GM19438 (cell line): ENCODE results near the gene NDUFB4.
"Not testable (repeated sequence)": the region's sequence is repeated elsewhere in the genome, so short reads cannot be mapped to it uniquely, and the experiment has no call there.

Experiments
- ATAC-seq: cut with Tn5 transposase; IDR thresholded peaks from one replicate; pipeline ENCODE4 v1.9.1; 2021; ENCODE audit warnings: low read depth; ENCODE audit not compliant: unreplicated experiment

Gene NDUFB4

DNA sequence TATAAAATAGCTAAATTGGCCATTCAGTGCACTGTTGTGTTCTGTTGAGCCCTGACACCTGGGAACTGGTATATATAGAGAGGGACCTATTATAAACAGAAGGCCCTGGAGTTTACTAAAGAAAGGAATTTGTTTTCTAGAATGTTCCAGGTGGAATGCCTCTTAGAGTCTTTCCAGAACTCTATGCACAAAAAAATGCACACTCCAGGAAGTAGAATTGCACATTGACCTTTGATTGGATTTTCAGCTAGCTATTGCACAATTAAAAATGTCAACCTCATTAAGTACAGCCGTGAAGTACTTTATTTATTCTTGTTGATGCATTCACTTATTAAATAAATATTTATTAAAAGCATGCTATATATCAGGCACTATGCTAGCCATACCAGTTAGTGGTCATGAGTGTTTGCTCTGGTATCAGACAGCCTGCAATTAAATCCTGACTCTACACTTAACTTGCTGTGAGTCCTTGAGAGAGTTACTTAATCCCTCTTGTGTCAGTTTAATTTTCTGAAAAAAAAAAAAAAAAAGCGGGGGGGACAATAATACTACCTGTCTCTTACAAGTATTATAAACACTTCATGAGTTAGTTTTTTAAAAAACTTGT lies 40.8 kb downstream of the NDUFB4 start:
- ATAC-seq = no peak

DNA sequence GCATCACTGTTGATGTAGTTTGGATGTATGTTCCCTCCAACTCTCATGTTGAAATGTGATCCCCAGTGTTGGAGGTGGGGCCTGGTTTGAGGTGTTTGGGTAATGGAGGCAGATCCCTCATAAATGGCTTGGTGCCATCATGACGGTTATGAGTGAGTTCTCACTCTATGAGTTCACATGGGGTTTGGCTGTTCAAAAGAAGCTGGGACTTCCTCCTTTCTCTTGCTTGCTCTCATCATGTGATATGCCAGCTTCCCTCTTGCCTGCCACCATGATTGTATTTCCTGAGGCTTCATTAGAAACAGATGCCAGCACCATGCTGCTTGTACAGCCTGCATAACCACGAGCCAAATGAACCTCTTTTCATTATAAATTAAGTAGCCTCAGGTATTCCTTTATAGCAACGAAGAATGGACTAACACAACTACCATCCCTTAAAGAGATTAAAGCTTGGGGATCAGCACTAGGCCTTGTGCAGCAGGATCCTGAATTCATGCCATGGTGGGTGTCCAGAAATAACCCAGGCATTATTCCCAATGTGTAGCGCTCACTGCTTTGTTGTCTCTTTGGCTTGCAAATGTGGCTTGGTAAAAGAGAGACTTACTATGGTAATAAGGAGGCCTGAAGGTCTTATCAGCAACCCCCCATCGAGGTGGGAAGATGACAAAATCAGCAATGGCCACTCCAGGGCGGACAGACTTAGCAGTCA lies 41.9 kb downstream of the NDUFB4 start:
- ATAC-seq = no peak

DNA sequence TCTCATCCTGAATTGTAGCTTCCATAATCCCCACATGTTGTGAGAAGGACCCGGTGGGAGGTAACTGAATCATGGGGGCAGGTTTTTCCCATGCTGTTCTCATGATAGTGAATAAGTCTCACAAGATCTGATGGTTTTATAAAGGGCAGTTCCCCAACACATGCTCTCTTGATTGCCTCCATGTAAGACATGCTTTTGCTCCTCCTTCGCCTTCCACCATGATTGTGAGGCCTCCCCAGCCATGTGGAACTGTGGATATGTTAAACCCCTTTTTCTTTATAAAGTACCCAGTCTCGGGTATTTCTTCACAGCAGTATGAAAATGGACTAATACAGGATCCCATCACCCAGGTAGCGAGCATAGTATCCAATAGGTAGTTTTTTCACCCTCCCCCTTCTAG lies 42.7 kb downstream of the NDUFB4 start:
- ATAC-seq = not testable (repeated sequence)

DNA sequence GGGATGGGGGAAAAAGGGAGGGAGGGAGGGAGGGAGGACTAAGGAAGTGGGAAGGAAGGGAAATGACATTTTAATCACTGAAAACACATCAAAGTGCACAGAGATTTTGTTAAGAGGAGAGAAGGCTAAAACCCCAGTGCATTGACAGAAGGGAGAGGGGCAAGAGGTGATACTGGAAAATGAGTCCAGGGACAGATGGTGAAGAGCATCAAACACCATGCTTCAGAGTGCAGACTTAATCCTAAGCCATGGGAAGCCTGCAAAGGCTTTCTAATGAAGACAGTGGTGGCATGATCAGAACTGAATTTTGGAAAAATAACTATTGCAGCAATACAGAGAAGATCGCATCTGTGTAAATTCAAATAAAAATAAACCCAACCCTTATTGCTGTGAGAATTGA lies 44.1 kb downstream of the NDUFB4 start:
- no peak for ATAC-seq

DNA sequence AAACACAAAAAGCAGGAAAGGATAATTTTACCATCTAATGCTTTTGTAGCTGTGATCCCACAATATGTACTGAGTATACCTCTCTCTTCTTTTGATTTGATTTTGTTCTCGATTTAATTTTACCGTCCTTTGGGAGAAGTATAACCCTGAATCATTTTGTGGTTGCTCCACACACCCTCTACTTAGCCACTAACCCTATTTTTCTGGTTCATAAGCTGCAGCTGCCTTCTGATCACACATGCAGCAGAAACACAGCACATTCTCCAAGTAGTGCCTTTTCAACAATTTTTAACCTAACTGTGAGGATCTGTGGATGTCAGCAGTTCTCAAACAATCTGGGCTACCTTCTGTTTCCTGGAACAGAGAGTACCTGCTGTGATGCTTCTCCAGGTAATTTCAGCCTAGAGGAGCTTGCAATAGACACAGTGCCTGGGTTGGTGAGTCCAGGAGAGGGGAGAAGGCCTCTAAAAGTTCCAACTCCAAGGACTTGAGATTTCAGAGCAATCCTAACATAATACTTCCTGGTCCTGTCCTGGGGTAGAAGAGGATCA lies 45.6 kb downstream of the NDUFB4 start:
- ATAC-seq = no peak

DNA sequence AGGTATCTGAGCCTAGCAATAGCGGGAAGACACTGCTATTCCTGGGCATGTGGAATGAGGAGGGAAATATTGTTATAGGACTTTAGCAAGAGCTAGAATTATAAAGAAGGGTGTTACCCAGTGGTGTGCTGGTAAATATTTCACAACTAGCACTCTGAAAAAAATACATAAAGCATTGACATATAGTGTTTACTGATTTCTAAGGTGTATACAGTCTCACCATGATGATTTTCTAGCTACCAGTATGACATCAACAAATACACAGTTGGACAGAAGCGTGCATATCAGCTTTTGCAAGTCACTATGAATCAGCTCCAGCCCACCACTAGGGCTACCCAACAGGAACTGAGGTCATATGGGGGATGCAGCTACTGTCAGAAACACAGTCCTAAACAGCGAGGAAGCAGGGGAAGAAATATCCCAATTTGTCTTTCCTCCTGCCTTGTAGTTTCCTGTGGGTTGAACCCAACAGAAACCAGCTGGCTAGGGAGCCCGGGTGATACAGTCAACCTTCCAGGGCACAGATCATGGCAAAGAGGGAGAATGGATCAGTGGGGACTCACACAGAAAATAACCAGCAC lies 46.3 kb downstream of the NDUFB4 start:
- no peak for ATAC-seq

DNA sequence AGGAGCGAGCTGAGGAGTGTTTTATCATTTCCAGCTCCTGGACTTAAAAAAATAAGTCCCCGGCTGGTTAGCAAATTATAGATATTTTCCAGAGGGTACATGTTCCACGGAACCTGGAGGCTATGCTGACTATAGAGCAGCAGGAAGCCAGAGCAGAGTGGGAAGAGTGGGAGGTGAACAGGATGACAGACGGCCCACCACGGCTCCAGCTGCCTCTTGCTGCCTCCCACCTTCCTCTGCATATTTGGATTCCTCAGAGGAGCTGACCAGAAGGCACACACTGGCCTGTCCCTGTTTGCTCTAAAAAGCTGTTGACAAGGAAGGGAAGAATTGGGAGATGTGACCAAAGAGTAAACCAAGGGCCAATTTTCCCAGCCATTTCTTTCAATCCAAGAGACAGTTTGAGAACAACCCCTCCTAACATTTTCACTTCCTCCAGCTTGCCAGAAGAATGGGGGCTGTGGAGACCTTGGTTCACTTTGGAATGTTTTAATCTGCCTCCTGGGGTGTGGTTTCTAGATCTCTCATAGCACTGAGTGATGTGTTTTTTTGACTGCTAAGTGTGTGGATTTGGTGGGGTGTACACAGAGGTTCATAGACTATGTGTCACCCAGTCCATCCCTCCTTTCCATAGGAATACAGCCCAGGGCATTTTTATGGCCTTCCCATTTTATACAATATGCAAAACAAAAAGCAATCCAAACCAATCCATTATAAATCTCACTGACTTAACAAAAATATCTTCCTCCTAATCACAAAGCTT lies 49.1 kb downstream of the NDUFB4 start:
- no peak for ATAC-seq

DNA sequence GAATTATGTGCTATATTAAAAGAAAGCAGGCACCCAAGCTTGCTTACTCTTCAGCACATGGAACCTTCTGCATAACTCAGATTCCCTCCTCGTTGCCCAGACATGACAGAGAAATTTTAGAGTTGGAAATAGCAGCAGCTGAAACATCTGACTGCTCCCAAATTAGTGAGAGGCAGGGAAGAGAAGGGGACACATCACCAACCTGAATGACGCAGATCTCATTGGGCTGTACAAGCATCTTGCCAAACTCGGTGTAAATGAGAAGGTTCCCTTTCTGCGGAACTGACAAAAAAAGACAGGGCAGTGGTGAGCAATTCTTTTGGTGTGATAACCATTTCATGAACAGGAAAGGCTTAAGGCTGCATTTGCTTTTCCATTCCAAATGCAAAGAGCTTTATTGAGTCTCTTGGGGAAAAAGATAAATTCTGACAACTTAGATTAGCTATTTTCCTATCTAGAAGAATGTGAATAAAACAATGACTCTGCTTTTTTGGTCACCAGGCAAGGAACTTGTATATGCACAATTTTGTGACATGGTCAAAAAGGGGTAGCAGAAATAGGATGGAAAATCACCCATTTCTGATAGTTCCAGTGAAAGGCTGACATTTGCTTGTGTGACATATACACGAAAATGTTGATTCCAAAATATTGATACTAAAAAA lies 50.8 kb downstream of the NDUFB4 start:
- no peak for ATAC-seq

DNA sequence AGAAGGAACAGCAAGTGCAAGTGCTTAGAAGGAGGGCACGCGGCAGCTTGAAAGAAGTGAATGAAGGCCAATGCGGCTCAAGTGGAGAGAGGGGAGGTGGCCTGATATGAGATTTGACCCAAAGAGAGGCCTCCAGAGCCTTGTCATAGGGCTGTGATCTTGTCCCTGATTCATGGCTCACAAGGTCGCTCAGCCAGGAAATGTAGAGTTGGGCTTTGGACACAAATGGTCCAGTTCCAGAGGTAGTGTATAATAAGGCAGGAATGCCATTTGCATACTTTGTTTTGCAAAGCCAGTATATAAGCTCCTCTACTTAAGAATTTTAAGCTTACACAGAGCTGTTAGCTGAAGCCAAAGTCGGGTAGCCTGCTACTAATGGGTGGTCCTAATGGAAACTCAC lies 52.2 kb downstream of the NDUFB4 start:
- no peak for ATAC-seq

DNA sequence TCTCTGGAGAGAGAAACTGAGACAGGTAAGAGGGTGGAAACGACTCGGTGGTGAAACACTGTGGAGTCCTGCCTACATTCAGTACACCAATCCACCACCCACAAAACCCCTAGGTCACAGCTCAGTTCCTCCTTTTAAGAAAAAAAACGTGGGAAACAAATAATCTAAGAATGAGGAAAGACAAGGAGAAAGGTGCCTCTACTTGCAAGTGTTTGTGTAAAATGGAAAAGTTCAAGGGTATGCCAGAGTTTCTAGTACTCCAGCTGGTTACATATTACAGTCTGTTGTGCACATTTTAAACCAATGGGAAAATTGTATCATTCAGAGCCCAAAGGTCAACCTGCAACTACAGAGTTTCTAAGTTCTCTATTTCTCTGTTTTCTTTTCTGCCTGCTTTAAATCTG lies 53.7 kb downstream of the NDUFB4 start:
- ATAC-seq = no peak

DNA sequence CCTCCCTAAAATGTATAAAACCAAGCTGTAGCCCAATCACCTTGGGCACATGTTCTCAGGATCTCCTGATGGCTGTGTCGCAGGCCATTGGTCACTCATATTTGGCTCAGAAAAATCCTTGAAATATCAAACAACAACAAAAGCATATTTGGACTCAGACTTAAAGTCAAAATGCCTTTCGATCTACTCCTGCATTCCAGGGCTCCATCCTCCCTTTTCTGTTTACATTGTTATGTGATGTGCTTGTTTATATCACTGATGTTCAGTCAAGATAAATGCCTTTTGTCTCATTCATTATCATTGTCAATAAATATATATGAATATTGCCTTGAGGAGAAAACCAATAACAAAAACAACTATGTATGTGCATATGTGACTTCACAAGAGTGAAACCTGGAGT lies 54.2 kb downstream of the NDUFB4 start:
- no peak for ATAC-seq
